ENCODE data around the gene WIPF3. TPM values are rescaled to one million over a fixed set of nuclear protein-coding genes. Genes with fewer than 3 reads are reported as not detected.

WIPF3 gene
- total and polyA plus RNA-seq, 4 donors = 0.10 to 0.23 (median 0.14) TPM; not detected in 1

DNA sequence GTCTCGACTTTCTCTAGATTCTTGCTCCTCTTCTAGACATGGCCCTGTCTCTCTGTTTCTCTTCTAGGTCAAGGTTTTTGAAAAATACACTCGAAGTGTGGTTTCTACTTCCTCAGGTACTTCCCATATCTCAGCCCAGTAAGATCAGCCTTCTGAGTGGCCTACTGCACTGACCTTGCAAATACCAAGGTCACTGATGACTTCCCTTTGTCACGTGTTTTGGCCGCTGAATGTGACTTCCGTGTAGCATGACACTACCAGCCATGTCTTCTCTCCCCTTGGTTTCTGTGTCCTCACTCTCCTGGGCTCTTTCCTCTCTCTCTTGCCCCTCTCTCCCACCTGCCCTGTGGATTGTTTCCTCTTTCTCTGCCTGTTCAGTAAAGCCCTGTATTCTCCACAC lies 7.9 kb upstream of the WIPF3 start:
- WGBS = 72% methylated on average over 5 of the region's 5 CpGs
- DNase-seq (ENCODE audit: low spot score) = no peak

DNA sequence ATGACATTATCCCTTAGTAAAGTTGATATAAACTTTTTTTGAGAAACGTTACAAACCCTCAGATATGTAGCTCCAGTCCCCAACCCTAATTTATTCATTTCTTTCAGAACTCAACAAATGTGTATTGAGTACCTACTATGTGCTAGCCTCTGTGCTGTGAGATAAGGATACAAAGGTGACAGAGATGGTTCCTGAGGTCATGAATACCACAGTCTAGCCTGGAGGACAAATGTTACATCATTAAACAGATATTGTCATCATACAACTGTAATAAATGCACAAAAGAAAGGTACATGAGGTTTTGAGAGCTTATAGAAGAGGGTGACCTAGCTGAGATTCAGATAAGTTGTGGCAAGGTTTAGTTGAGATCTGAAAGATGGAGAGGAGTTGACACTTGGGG lies 4.4 kb upstream of the WIPF3 start:
- WGBS = 64% methylated on average over 1 of the region's 1 CpG
- no peaks in the 10 kb centered on the region for H3K9me3 ChIP-seq (ENCODE audit: control insufficient read depth in 4 of 4, low read length in 3 of 4)
- DNase-seq (ENCODE audit: low spot score) = no peak
- no peak overlapping the region for H3K27ac ChIP-seq (ENCODE audit: low read depth in 1 of 2, low read length in 2 of 2)
- no peak overlapping the region for H3K4me3 ChIP-seq (ENCODE audit: low read depth in 1 of 3, low read length in 3 of 3)
- no peak overlapping the region for H3K9ac ChIP-seq (ENCODE audit: low read depth in 1 of 2, low read length in 2 of 2)
- no peaks in the 10 kb centered on the region for H3K36me3 ChIP-seq (ENCODE audit: control insufficient read depth in 4 of 4, insufficient read depth in 3 of 4, low read depth in 1 of 4, low read length in 3 of 4)
- H3K27me3 ChIP-seq (ENCODE audit: control insufficient read depth in 4 of 4, insufficient read depth in 4 of 4, low read length in 3 of 4) = no peaks in the 10 kb centered on the region
- H3K4me1 ChIP-seq (ENCODE audit: control insufficient read depth in 4 of 4, insufficient read depth in 4 of 4, low read length in 3 of 4) = peaks cover 2 to 11% (median 4%) of the 10 kb centered on the region in 4 donors
- TF ChIP-seq, protein P1, sequence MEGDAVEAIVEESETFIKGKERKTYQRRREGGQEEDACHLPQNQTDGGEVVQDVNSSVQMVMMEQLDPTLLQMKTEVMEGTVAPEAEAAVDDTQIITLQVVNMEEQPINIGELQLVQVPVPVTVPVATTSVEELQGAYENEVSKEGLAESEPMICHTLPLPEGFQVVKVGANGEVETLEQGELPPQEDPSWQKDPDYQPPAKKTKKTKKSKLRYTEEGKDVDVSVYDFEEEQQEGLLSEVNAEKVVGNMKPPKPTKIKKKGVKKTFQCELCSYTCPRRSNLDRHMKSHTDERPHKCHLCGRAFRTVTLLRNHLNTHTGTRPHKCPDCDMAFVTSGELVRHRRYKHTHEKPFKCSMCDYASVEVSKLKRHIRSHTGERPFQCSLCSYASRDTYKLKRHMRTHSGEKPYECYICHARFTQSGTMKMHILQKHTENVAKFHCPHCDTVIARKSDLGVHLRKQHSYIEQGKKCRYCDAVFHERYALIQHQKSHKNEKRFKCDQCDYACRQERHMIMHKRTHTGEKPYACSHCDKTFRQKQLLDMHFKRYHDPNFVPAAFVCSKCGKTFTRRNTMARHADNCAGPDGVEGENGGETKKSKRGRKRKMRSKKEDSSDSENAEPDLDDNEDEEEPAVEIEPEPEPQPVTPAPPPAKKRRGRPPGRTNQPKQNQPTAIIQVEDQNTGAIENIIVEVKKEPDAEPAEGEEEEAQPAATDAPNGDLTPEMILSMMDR (IDR thresholded peaks at IDR 0.05; ENCODE audit: low read depth, low read length, missing input control) = no peak
- TF ChIP-seq JUND (IDR thresholded peaks at IDR 0.05) (no peak), SP1 (IDR thresholded peaks at IDR 0.05) (no peak), RXRA (IDR thresholded peaks at IDR 0.05) (no peak)
- TF ChIP-seq, protein P2, sequence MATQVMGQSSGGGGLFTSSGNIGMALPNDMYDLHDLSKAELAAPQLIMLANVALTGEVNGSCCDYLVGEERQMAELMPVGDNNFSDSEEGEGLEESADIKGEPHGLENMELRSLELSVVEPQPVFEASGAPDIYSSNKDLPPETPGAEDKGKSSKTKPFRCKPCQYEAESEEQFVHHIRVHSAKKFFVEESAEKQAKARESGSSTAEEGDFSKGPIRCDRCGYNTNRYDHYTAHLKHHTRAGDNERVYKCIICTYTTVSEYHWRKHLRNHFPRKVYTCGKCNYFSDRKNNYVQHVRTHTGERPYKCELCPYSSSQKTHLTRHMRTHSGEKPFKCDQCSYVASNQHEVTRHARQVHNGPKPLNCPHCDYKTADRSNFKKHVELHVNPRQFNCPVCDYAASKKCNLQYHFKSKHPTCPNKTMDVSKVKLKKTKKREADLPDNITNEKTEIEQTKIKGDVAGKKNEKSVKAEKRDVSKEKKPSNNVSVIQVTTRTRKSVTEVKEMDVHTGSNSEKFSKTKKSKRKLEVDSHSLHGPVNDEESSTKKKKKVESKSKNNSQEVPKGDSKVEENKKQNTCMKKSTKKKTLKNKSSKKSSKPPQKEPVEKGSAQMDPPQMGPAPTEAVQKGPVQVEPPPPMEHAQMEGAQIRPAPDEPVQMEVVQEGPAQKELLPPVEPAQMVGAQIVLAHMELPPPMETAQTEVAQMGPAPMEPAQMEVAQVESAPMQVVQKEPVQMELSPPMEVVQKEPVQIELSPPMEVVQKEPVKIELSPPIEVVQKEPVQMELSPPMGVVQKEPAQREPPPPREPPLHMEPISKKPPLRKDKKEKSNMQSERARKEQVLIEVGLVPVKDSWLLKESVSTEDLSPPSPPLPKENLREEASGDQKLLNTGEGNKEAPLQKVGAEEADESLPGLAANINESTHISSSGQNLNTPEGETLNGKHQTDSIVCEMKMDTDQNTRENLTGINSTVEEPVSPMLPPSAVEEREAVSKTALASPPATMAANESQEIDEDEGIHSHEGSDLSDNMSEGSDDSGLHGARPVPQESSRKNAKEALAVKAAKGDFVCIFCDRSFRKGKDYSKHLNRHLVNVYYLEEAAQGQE (IDR thresholded peaks at IDR 0.05) = no peak
- TF ChIP-seq, protein P3, sequence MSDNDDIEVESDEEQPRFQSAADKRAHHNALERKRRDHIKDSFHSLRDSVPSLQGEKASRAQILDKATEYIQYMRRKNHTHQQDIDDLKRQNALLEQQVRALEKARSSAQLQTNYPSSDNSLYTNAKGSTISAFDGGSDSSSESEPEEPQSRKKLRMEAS (IDR thresholded peaks at IDR 0.05) = no peak

More for the DNA sequence above, 7.9 kb upstream of the WIPF3 start:
- no peaks in the 10 kb centered on the region for H3K4me1 ChIP-seq (ENCODE audit: control insufficient read depth in 4 of 4, insufficient read depth in 4 of 4, low read length in 3 of 4)
- H3K9me3 ChIP-seq (ENCODE audit: control insufficient read depth in 4 of 4, low read length in 3 of 4) = no peaks in the 10 kb centered on the region
- peaks cover 0 to 4% (median 0%) of the 10 kb centered on the region in 4 donors for H3K27me3 ChIP-seq (ENCODE audit: control insufficient read depth in 4 of 4, insufficient read depth in 4 of 4, low read length in 3 of 4)
- TF ChIP-seq, protein P4, sequence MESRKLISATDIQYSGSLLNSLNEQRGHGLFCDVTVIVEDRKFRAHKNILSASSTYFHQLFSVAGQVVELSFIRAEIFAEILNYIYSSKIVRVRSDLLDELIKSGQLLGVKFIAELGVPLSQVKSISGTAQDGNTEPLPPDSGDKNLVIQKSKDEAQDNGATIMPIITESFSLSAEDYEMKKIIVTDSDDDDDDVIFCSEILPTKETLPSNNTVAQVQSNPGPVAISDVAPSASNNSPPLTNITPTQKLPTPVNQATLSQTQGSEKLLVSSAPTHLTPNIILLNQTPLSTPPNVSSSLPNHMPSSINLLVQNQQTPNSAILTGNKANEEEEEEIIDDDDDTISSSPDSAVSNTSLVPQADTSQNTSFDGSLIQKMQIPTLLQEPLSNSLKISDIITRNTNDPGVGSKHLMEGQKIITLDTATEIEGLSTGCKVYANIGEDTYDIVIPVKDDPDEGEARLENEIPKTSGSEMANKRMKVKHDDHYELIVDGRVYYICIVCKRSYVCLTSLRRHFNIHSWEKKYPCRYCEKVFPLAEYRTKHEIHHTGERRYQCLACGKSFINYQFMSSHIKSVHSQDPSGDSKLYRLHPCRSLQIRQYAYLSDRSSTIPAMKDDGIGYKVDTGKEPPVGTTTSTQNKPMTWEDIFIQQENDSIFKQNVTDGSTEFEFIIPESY (IDR thresholded peaks at IDR 0.05) = no peak
- TF ChIP-seq RXRA (IDR thresholded peaks at IDR 0.05) (no peak), YY1 (IDR thresholded peaks at IDR 0.05) (no peak), RAD21 (IDR thresholded peaks at IDR 0.05) (no peak), GABPA (IDR thresholded peaks at IDR 0.05 in 1 of 2, conservative IDR thresholded peaks at IDR 0.05 in 1 of 2) (no peak), FOXA2 (IDR thresholded peaks at IDR 0.05) (no peak), HNF4G (IDR thresholded peaks at IDR 0.05) (no peak), TAF1 (conservative IDR thresholded peaks at IDR 0.05) (no peak)
- TF ChIP-seq, protein P1 (IDR thresholded peaks at IDR 0.05; ENCODE audit: low read depth, low read length, missing input control) = no peak
- TF ChIP-seq, protein P2 (IDR thresholded peaks at IDR 0.05) = no peak
- TF ChIP-seq, protein P3 (IDR thresholded peaks at IDR 0.05) = no peak
- TF ChIP-seq, protein P5, sequence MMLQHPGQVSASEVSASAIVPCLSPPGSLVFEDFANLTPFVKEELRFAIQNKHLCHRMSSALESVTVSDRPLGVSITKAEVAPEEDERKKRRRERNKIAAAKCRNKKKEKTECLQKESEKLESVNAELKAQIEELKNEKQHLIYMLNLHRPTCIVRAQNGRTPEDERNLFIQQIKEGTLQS (IDR thresholded peaks at IDR 0.05) = no peak
- no peak overlapping the region for H3K27ac ChIP-seq (ENCODE audit: low read depth in 1 of 2, low read length in 2 of 2)
- H3K36me3 ChIP-seq (ENCODE audit: control insufficient read depth in 4 of 4, insufficient read depth in 3 of 4, low read depth in 1 of 4, low read length in 3 of 4) = no peaks in the 10 kb centered on the region
- H3K9ac ChIP-seq (ENCODE audit: low read depth in 1 of 2, low read length in 2 of 2) = no peak overlapping the region
- no peak overlapping the region for H3K4me3 ChIP-seq (ENCODE audit: low read depth in 1 of 3, low read length in 3 of 3)

Data from liver (tissue), 9 donors.